HepG2 (cell line): ENCODE measurements around the gene ZFYVE28. TPM values are rescaled to one million over a fixed set of nuclear protein-coding genes. Genes with fewer than 3 reads are reported as not detected.

Experiments used
- ATAC-seq: fragments of 200-7000 bp; cut with Tn5 transposase; 3 replicates; pipeline ENCODE4 v1.9.1; 2020; ENCODE audit warnings: mild to moderate bottlenecking, moderate library complexity
- BruUV-seq: library from RNA; stranded (reverse); fragments of 400-500 nt; replicated peaks from 2 replicates; lab custom pipeline; 2021; lab: Mats Ljungman, UMichigan
- CTCF ChIA-PET: fragments of 300-600 bp; formaldehyde crosslinking; extraction: SDS; loops from one replicate; lab custom pipeline; 2021; ENCODE audit warnings: low total read pairs, inconsistent platforms, low intra/inter-chr PET ratio; lab: Yijun Ruan, JAX
- POLR2A ChIA-PET: fragments of 350-600 bp; sonication (Branson Sonifier 250); formaldehyde crosslinking; loops from one replicate; lab custom pipeline; 2020; ENCODE audit warnings: antibody characterized with exemption, inconsistent platforms; lab: Yijun Ruan, JAX
- DNase-seq: peaks from one replicate; pipeline ENCODE4 v3.0.0-alpha.2; 2015; ENCODE audit warnings: low spot score
- FAIRE-seq: peaks from 3 replicates; lab custom pipeline; 2011; peaks lifted over from hg19 to GRCh38; lab: Jason Lieb, UNC
- H2AFZ ChIP-seq: one replicate; pipeline ENCODE4 v1.6.1; 2011; ENCODE audit warnings: low read length, inconsistent platforms
- H3K27ac ChIP-seq: fragments of 300-600 bp; 3 replicates; pipeline ENCODE4 v1.8.0; 2011; ENCODE audit warnings: mixed run types, mild to moderate bottlenecking, mixed read lengths, low read length, inconsistent platforms; ENCODE audit not compliant: insufficient read depth; ENCODE audit errors: extremely low read length
- H3K27me3 ChIP-seq, 2 experiments: fragments of 200-600 bp in 1 of 2; 2 replicates in 1 of 2; 3 replicates in 1 of 2; pipeline versions ENCODE4 v1.6.0 to v1.8.0; 2011; ENCODE audit warnings: low read length in 2 of 2, mild to moderate bottlenecking in 2 of 2, moderate library complexity in 2 of 2, inconsistent platforms in 1 of 2; ENCODE audit not compliant: insufficient read depth in 2 of 2, control insufficient read depth in 1 of 2
- H3K36me3 ChIP-seq, 2 experiments: fragments of 200-600 bp in 1 of 2; replicated peaks in 1 of 2; 2 replicates in 1 of 2; 3 replicates in 1 of 2; pipeline versions ENCODE4 v1.5.1 to v1.8.0; 2011; ENCODE audit warnings: low read length in 2 of 2, inconsistent platforms in 1 of 2; ENCODE audit not compliant: insufficient read depth in 2 of 2, control insufficient read depth in 1 of 2
- H3K4me1 ChIP-seq: 2 replicates; pipeline ENCODE4 v1.5.1; 2012; ENCODE audit warnings: low read length, inconsistent platforms; ENCODE audit not compliant: insufficient read depth
- H3K4me2 ChIP-seq: 2 replicates; pipeline ENCODE4 v1.6.0; 2011; ENCODE audit warnings: low read depth, low read length, inconsistent platforms
- H3K4me3 ChIP-seq, 3 experiments: fragments of 200-600 bp in 1 of 3; sonication (generic), shearing (Covaris generic) in 1 of 3; replicated peaks in 1 of 3; 2 replicates each; pipeline ENCODE4 v1.5.1; 2011 to 2016; ENCODE audit warnings: low read length in 3 of 3, inconsistent platforms in 2 of 3, low read depth in 2 of 3, mild to moderate bottlenecking in 2 of 3, control low read depth in 1 of 3, mixed read lengths in 1 of 3; ENCODE audit not compliant: insufficient read depth in 1 of 3
- H3K79me2 ChIP-seq: one replicate; pipeline ENCODE4 v1.6.1; 2011; ENCODE audit warnings: low read length, inconsistent platforms; ENCODE audit not compliant: insufficient read depth
- H3K9ac ChIP-seq: 2 replicates; pipeline ENCODE4 v1.6.0; 2011; ENCODE audit warnings: mild to moderate bottlenecking, low read depth, low read length, inconsistent platforms; ENCODE audit not compliant: insufficient read depth
- H3K9me3 ChIP-seq: 2 replicates; pipeline ENCODE4 v1.5.1; 2012; ENCODE audit warnings: mild to moderate bottlenecking, low read length
- H4K20me1 ChIP-seq: 2 replicates; pipeline ENCODE4 v1.6.0; 2011; ENCODE audit warnings: inconsistent platforms, mild to moderate bottlenecking, low read length, moderate library complexity; ENCODE audit not compliant: insufficient read depth
- GTF3A ChIP-seq: sonication (generic); formaldehyde crosslinking; conservative IDR thresholded peaks from 2 replicates; pipeline ENCODE4 v1.4.0; 2020; ENCODE audit warnings: mild to moderate bottlenecking, missing genetic modification reagents
- MBD4 ChIP-seq: IDR thresholded peaks from 2 replicates; pipeline ENCODE4 v1.6.1; 2012; ENCODE audit warnings: low read length, inconsistent platforms, borderline replicate concordance
- NR1H2 ChIP-seq: sonication (generic); formaldehyde crosslinking; IDR thresholded peaks from 2 replicates; pipeline ENCODE4 v1.8.1; 2022; ENCODE audit warnings: low read depth, missing genetic modification reagents, borderline replicate concordance
- SRSF4 ChIP-seq: fragments of 200-400 bp; formaldehyde crosslinking; IDR thresholded peaks from one replicate; pipeline ENCODE4 v1.6.1; 2018; ENCODE audit warnings: mild to moderate bottlenecking, low read depth, low read length, moderate library complexity; ENCODE audit not compliant: poor library complexity, severe bottlenecking
- TBX2 ChIP-seq: sonication (generic); formaldehyde crosslinking; IDR thresholded peaks from 2 replicates; pipeline ENCODE4 v1.5.0; 2020; ENCODE audit warnings: missing genetic modification reagents, mild to moderate bottlenecking, borderline replicate concordance
- YEATS2 ChIP-seq: sonication (generic); formaldehyde crosslinking; IDR thresholded peaks from 2 replicates; pipeline ENCODE4 v1.4.0; 2020; ENCODE audit warnings: missing genetic modification reagents, borderline replicate concordance
- ZNF274 ChIP-seq: sonication (generic); formaldehyde crosslinking; IDR thresholded peaks from 2 replicates; pipeline ENCODE4 v1.5.1; 2020; ENCODE audit warnings: mild to moderate bottlenecking, missing genetic modification reagents
- WGBS: methylation state at CpG from one replicate; pipeline ENCODE4 v1.1.6; 2017; ENCODE audit warnings: low lambda C conversion rate; 5-methylcytosine and 5-hydroxymethylcytosine counted together
- in situ Hi-C: cut with HindIII; loops from 2 replicates; pipeline ENCODE4 v1.10.0; 2017; ENCODE audit warnings: low pct_unique_long_range_greater_than_20kb; ENCODE audit not compliant: extremely low pct_ligation_motif_present
- intact Hi-C: fragments of 100-400 bp; cut with micrococcal nuclease; formaldehyde crosslinking; loops from one replicate; pipeline ENCODE4 v1.10.0; 2022; ENCODE audit not compliant: unreplicated experiment
- polyA plus RNA-seq, 8 experiments: library from polyadenylated mRNA; depleted of rRNA in 3 of 8; stranded (reverse) in 7 of 8; unstranded in 1 of 8; fragments of >200 nt; fragmentation: Illumina TruSeq in 4 of 8; extraction: Trizol in 4 of 8; gene quantifications; 2 replicates each; pipeline versions ENCODE4 v1.2.1 to v1.2.3, GENCODE V29; 2011 to 2016; ENCODE audit warnings: low read depth in 4 of 8, missing spikeins in 1 of 8, mixed read lengths in 1 of 8; ENCODE audit not compliant: insufficient read depth in 1 of 8
- total RNA-seq, 5 experiments: library from RNA; depleted of rRNA; stranded (reverse); fragments of >200 nt; fragmentation: Illumina TruSeq; extraction: Trizol; gene quantifications; 2 replicates each; pipeline ENCODE4 v1.2.3, GENCODE V29; 2016; ENCODE audit warnings: low read depth in 1 of 5
- TF ChIP-seq, protein P1 (sequence below): sonication (generic); formaldehyde crosslinking; IDR thresholded peaks from 2 replicates; pipeline ENCODE4 v1.4.0; 2020; ENCODE audit warnings: missing genetic modification reagents, borderline replicate concordance

The ZFYVE28 gene
- total and polyA plus RNA-seq, 2 of the 13 experiments (the other 11 are each of a cell fraction or from before 2014, with no cell fraction given), result 0.12 to 0.22 TPM

DNA sequence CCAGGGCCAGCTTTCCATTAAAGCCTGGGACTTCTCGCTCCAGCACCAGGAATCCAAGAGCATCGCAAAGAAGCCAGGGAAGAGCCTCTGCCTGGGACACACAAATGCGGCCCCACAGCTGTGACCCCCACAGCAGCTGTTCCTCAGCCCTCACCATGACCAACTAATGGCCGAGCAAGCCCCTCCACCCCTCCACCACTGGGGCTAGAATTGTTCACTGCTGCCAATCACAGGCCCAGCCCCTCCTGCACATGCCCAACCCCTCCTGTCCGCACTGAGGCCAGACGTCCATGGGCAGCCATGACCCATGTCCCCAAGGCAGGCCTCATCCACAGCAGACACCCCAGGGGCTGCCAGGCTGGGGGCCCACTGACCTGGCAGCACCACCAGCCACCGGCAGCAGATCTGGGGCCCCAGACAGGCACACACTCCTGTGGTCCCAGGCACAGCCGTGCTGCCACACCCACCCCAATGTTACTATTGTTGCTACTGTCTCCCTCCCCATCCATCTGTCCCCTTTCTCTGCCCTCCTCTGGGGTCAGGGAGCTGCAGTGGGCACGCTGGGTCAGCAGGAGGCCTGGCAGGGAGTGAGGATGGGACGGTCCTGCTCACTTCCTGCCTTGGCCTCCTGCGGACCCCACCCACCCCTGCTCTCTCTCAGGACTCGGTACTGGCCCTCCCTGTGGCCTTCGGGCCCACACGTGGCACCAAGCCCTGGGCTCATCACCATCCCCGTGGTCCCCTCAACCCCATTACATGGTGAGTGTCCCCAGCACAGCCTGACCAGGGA is 56.0 kb downstream of the ZFYVE28 start (continued):
- TF ChIP-seq ZNF274 (CRISPR knock-in tag) (no peak), NR1H2 (no peak), GTF3A (no peak)
- TF ChIP-seq, protein P1, sequence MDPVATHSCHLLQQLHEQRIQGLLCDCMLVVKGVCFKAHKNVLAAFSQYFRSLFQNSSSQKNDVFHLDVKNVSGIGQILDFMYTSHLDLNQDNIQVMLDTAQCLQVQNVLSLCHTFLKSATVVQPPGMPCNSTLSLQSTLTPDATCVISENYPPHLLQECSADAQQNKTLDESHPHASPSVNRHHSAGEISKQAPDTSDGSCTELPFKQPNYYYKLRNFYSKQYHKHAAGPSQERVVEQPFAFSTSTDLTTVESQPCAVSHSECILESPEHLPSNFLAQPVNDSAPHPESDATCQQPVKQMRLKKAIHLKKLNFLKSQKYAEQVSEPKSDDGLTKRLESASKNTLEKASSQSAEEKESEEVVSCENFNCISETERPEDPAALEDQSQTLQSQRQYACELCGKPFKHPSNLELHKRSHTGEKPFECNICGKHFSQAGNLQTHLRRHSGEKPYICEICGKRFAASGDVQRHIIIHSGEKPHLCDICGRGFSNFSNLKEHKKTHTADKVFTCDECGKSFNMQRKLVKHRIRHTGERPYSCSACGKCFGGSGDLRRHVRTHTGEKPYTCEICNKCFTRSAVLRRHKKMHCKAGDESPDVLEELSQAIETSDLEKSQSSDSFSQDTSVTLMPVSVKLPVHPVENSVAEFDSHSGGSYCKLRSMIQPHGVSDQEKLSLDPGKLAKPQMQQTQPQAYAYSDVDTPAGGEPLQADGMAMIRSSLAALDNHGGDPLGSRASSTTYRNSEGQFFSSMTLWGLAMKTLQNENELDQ (CRISPR knock-in tag), result no peak
- TF ChIP-seq, all 625 proteins: peak for 0

DNA sequence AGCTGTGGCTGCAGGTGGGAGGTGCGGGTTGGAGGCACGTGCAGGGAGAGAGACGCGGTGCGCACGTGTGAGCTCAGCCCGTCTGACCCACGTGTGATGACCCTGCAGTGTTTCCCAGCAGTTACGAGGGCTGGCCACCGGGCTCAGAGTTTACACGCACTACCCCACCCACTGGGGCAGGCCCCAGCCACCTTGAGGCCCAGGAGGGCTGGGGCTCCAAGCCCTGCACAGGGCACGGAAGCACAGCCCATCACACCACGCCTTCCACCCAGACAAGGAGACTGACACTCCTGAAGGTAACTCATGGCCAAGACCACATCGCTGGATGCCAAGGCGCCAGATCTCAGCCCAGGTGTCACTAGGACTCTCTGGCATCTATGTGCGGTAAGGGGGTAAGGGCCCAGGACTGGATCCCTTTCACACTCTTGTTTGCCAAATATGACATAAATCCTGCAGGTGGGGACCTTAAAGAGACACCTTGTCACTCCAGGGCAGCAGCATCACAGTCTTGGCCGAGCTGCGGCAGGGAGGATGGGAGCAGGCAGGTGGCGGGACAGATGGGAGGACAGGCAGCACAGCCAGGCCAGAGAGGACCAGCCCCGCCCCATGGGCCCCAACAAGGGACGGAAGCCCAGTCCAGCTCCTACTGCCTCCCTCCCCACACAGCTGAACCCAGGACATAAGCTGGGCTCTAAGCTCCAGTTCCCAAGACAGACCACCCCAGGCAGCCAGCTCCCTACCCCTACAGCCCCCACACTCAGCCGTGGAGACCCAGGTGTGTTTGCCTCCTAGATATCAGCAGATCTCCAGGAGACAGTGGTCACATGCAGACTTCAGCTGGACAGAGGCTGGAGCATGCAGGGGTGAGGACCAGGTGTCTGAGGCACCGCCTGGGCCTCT is 56.8 kb downstream of the ZFYVE28 start:
- in situ Hi-C loops (no loop called here), intact Hi-C loops (no loop called here)
- no peak overlapping the region for H2AFZ ChIP-seq
- WGBS, result 0% methylated on average over 8 of the region's 23 CpGs
- POLR2A ChIA-PET, result no interaction called here
- ATAC-seq (peak; percentile 12; the same call in 2 of the 3 replicates), DNase-seq (no peak), FAIRE-seq (no peak)
- H3K9ac ChIP-seq, result no peak overlapping the region
- no peak overlapping the region for H3K27ac ChIP-seq
- peaks cover 28% of the 10 kb centered on the region for H3K4me1 ChIP-seq
- no TSS peak for BruUV-seq
- no peaks in the 10 kb centered on the region for H4K20me1 ChIP-seq
- peaks cover 6 to 30% of the 10 kb centered on the region in 2 experiments for H3K27me3 ChIP-seq
- H3K79me2 ChIP-seq, result no peaks in the 10 kb centered on the region
- CTCF ChIA-PET, result no interaction called here
- no peak overlapping the region for H3K4me3 ChIP-seq
- no peak overlapping the region for H3K4me2 ChIP-seq
- no peaks in the 10 kb centered on the region for H3K9me3 ChIP-seq
- no peaks in the 10 kb centered on the region for H3K36me3 ChIP-seq
- TF ChIP-seq MBD4 (no peak), SRSF4 (no peak), TBX2 (CRISPR knock-in tag) (0 out of 2 replicates have a peak, but pooled peaks have one; percentile 13), YEATS2 (CRISPR knock-in tag) (no peak)
